BE2C (cell line): Measurements from ENCODE around the gene SULT4A1.

ENCODE experiments used
- DNase-seq: peaks from one replicate; pipeline ENCODE4 v3.0.0-alpha.2; 2020
- H3K27me3 ChIP-seq: fragments of 250-450 bp; sonication (Bioruptor Pico); 2 replicates; pipeline ENCODE4 v1.5.1; 2020; ENCODE audit warnings: mild to moderate bottlenecking
- H3K36me3 ChIP-seq: fragments of 250-450 bp; sonication (Bioruptor Pico); 2 replicates; pipeline ENCODE4 v1.5.1; 2020; ENCODE audit warnings: mild to moderate bottlenecking
- H3K4me1 ChIP-seq: fragments of 250-450 bp; sonication (Bioruptor Pico); 2 replicates; pipeline ENCODE4 v1.5.1; 2020
- H3K4me3 ChIP-seq: 2 replicates; pipeline ENCODE4 v1.5.1; 2011; ENCODE audit warnings: low read depth, low read length
- H3K9me3 ChIP-seq: fragments of 250-450 bp; sonication (Bioruptor Pico); 2 replicates; pipeline ENCODE4 v1.5.1; 2020
- TF ChIP-seq, protein P1 (sequence below): IDR thresholded peaks from 2 replicates; pipeline ENCODE4 v1.5.1; 2012; ENCODE audit warnings: mild to moderate bottlenecking, low read depth, low read length

Gene SULT4A1

GRCh38 chr22:43867839-43868635, 5.7 kb upstream of the SULT4A1 start:
- no peak overlapping the region for H3K4me3 ChIP-seq
- TF ChIP-seq, protein P1, sequence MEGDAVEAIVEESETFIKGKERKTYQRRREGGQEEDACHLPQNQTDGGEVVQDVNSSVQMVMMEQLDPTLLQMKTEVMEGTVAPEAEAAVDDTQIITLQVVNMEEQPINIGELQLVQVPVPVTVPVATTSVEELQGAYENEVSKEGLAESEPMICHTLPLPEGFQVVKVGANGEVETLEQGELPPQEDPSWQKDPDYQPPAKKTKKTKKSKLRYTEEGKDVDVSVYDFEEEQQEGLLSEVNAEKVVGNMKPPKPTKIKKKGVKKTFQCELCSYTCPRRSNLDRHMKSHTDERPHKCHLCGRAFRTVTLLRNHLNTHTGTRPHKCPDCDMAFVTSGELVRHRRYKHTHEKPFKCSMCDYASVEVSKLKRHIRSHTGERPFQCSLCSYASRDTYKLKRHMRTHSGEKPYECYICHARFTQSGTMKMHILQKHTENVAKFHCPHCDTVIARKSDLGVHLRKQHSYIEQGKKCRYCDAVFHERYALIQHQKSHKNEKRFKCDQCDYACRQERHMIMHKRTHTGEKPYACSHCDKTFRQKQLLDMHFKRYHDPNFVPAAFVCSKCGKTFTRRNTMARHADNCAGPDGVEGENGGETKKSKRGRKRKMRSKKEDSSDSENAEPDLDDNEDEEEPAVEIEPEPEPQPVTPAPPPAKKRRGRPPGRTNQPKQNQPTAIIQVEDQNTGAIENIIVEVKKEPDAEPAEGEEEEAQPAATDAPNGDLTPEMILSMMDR: no peak
- no peaks in the 10 kb centered on the region for H3K9me3 ChIP-seq
- H3K36me3 ChIP-seq: no peaks in the 10 kb centered on the region
- peak; percentile 0 for DNase-seq
- no peaks in the 10 kb centered on the region; the same call in 1 of the 2 replicates for H3K27me3 ChIP-seq
- H3K4me1 ChIP-seq: no peaks in the 10 kb centered on the region

- TF ChIP-seq, protein P1: no peak
- Histone ChIP-seq H3K9me3 (no peaks in the 10 kb centered on the region), H3K36me3 (no peaks in the 10 kb centered on the region), H3K4me3 (peak overlapping the region; percentile 34), H3K27me3 (no peaks in the 10 kb centered on the region), H3K4me1 (no peaks in the 10 kb centered on the region)
- no peak for DNase-seq
Measured at GRCh38 chr22:43862882-43863202, 529 bp upstream of the SULT4A1 start.

DNA sequence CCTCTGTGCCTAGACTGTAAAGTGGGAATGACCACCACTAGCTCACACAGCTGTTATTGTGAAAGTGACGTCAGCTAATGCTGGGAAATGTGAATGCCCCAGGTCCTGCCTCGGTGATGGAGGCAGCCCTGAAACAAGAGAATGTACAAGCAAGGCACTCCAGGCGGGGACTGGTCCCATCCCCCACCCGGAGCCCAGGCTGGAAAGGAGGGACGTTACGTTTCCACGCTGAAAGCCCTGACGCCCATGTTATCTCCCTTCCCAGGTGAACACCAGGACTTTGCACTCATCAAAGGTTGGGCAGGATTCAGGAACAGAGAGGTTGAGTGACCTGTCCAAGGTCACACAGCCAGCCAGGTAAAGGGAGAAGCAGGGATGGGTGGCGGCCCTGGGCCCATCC, 784 bp downstream of the SULT4A1 start:
- no peaks in the 10 kb centered on the region for H3K27me3 ChIP-seq
- H3K4me3 ChIP-seq: peak overlapping the region; percentile 60
- H3K36me3 ChIP-seq: no peaks in the 10 kb centered on the region
- no peaks in the 10 kb centered on the region for H3K4me1 ChIP-seq
- DNase-seq: no peak
- H3K9me3 ChIP-seq: no peaks in the 10 kb centered on the region
- TF ChIP-seq, protein P1: no peak

- TF ChIP-seq, protein P1: no peak
- no peak overlapping the region for H3K4me3 ChIP-seq
- H3K4me1 ChIP-seq: no peaks in the 10 kb centered on the region
- H3K9me3 ChIP-seq: no peaks in the 10 kb centered on the region
- H3K36me3 ChIP-seq: no peaks in the 10 kb centered on the region
- no peak for DNase-seq
- no peaks in the 10 kb centered on the region for H3K27me3 ChIP-seq
Measured at GRCh38 chr22:43860831-43861230, 1.5 kb downstream of the SULT4A1 start.

DNA sequence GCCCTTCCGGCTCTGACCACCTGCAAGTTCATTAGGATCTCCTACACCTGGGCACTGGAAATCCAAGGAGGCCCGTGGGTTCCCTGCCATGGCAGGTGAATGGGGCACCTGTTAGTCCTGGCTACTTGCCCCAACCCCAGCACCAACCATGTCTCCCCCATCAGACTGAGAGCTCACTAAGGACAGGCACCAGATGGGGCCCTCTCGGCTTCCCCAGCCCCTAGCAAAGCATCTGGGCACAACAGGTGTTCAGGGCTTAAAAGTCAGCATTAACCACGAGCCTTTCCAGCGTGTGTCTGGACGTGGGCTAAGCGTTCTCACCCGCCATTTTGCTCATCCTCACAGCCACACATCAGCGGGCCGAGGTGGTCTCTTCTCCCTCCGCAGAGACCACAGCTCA, 2.2 kb downstream of the SULT4A1 start:
- H3K36me3 ChIP-seq: no peaks in the 10 kb centered on the region
- no peaks in the 10 kb centered on the region for H3K27me3 ChIP-seq
- TF ChIP-seq, protein P1: no peak
- H3K9me3 ChIP-seq: no peaks in the 10 kb centered on the region
- no peaks in the 10 kb centered on the region for H3K4me1 ChIP-seq
- DNase-seq: no peak
- H3K4me3 ChIP-seq: no peak overlapping the region

GRCh38 chr22:43859621-43860020, 2.7 kb downstream of the SULT4A1 start:
- Histone ChIP-seq H3K4me1 (no peaks in the 10 kb centered on the region), H3K4me3 (no peak overlapping the region), H3K27me3 (no peaks in the 10 kb centered on the region), H3K36me3 (no peaks in the 10 kb centered on the region), H3K9me3 (no peaks in the 10 kb centered on the region)
- TF ChIP-seq, protein P1: no peak
- DNase-seq: no peak
